GM23338 (cell line): ENCODE measurements around the gene MPL. TPM values are rescaled to one million over a fixed set of nuclear protein-coding genes. Genes with fewer than 3 reads are reported as not detected.

Experiments used
- ATAC-seq: fragments of 200-7000 bp; cut with Tn5 transposase; 3 replicates; pipeline ENCODE4 v1.9.1; 2020
- DNase-seq: peaks from one replicate; pipeline ENCODE4 v3.0.0-alpha.2; 2015; ENCODE audit warnings: low spot score
- H2AFZ ChIP-seq: fragments of 200-600 bp; sonication (generic); 2 replicates; pipeline ENCODE4 v1.8.0; 2016; ENCODE audit warnings: antibody characterized with exemption, mild to moderate bottlenecking, moderate library complexity
- H3F3A ChIP-seq: fragments of 200-600 bp; sonication (generic); replicated peaks from 2 replicates; pipeline ENCODE4 v1.8.0; 2017; ENCODE audit warnings: antibody characterized with exemption, mixed run types, low read depth
- H3K27ac ChIP-seq: fragments of 200-600 bp; sonication (generic); 2 replicates; pipeline ENCODE4 v1.6.1; 2016; ENCODE audit warnings: low read depth
- H3K27me3 ChIP-seq: fragments of 200-600 bp; sonication (generic); 2 replicates; pipeline ENCODE4 v1.8.0; 2016; ENCODE audit warnings: mild to moderate bottlenecking, mixed run types, moderate library complexity; ENCODE audit not compliant: insufficient read depth
- H3K36me3 ChIP-seq: fragments of 200-600 bp; sonication (generic); 2 replicates; pipeline ENCODE4 v1.8.0; 2016; ENCODE audit warnings: mild to moderate bottlenecking; ENCODE audit not compliant: insufficient read depth
- H3K4me1 ChIP-seq: fragments of 200-600 bp; sonication (generic); 2 replicates; pipeline ENCODE4 v1.8.0; 2016; ENCODE audit warnings: mild to moderate bottlenecking, moderate library complexity; ENCODE audit not compliant: insufficient read depth
- H3K4me2 ChIP-seq: fragments of 200-600 bp; sonication (generic); 2 replicates; pipeline ENCODE4 v1.7.1; 2017; ENCODE audit warnings: mixed run types
- H3K4me3 ChIP-seq: fragments of 200-600 bp; sonication (generic); 2 replicates; pipeline ENCODE4 v1.6.1; 2016; ENCODE audit warnings: mixed run types
- H3K79me2 ChIP-seq: fragments of 200-600 bp; sonication (generic); replicated peaks from 2 replicates; pipeline ENCODE4 v1.8.0; 2017; ENCODE audit warnings: mild to moderate bottlenecking; ENCODE audit not compliant: insufficient read depth
- H3K9me2 ChIP-seq: fragments of 200-600 bp; sonication (generic); 2 replicates; pipeline ENCODE4 v1.8.0; 2017; ENCODE audit not compliant: insufficient read depth
- H4K20me1 ChIP-seq: fragments of 200-600 bp; sonication (generic); replicated peaks from 2 replicates; pipeline ENCODE4 v1.8.0; 2017; ENCODE audit warnings: mild to moderate bottlenecking; ENCODE audit not compliant: insufficient read depth
- H3K27ac Mint-ChIP-seq: 2 replicates; pipeline ENCODE4 v1.8.0; 2020; ENCODE audit warnings: inconsistent platforms, mild to moderate bottlenecking, moderate library complexity, mixed read lengths
- H3K27me3 Mint-ChIP-seq: 3 replicates; pipeline ENCODE4 v1.8.0; 2022; ENCODE audit warnings: low read depth, mild to moderate bottlenecking, moderate library complexity, mixed read lengths, inconsistent platforms; ENCODE audit not compliant: insufficient read depth, poor library complexity
- H3K36me3 Mint-ChIP-seq: 3 replicates; pipeline ENCODE4 v1.8.0; 2021; ENCODE audit warnings: low read depth, mild to moderate bottlenecking, inconsistent platforms, moderate library complexity, mixed read lengths
- H3K4me1 Mint-ChIP-seq: 3 replicates; pipeline ENCODE4 v1.8.0; 2020; ENCODE audit warnings: mild to moderate bottlenecking, inconsistent platforms, mixed read lengths
- H3K4me3 Mint-ChIP-seq: 3 replicates; pipeline ENCODE4 v1.8.0; 2021; ENCODE audit warnings: moderate library complexity, mild to moderate bottlenecking, inconsistent platforms, mixed read lengths
- H3K9me3 Mint-ChIP-seq: 3 replicates; pipeline ENCODE4 v1.8.0; 2020; ENCODE audit warnings: moderate library complexity, mild to moderate bottlenecking, inconsistent platforms, mixed read lengths
- EZH2 ChIP-seq: fragments of 200-600 bp; sonication (generic); IDR thresholded peaks from one replicate; pipeline ENCODE4 v1.8.0; 2017; ENCODE audit warnings: antibody characterized with exemption, mild to moderate bottlenecking, low read depth; ENCODE audit not compliant: unreplicated experiment
- POLR2AphosphoS5 ChIP-seq: IDR thresholded peaks from 2 replicates; pipeline ENCODE4 v1.6.1; 2016; ENCODE audit warnings: antibody characterized with exemption, low read depth
- REST ChIP-seq: IDR thresholded peaks from one replicate; pipeline ENCODE4 v1.6.1; 2018; ENCODE audit warnings: antibody characterized with exemption; ENCODE audit not compliant: unreplicated experiment
- polyA plus RNA-seq: library from polyadenylated mRNA; unstranded; fragments of >200 nt; fragmentation: Nextera tagmentation; extraction: Ambion mirVana; gene quantifications from 2 replicates; pipeline ENCODE4 v1.2.1, GENCODE V29; 2016
- total RNA-seq: library from RNA; depleted of rRNA; stranded (reverse); fragments of >200 nt; shearing (Covaris generic); gene quantifications from 2 replicates; pipeline ENCODE4 v1.2.3, GENCODE V29; 2014
- TF ChIP-seq, protein P1 (sequence below), 2 experiments: fragments of 200-600 bp in 1 of 2; sonication (generic) in 1 of 2; conservative IDR thresholded peaks; 2 replicates each; pipeline versions ENCODE4 v1.5.1 to v1.6.1; 2016 to 2017; ENCODE audit warnings: antibody characterized with exemption in 2 of 2, low read depth in 2 of 2, mild to moderate bottlenecking in 2 of 2, moderate library complexity in 1 of 2
- TF ChIP-seq, protein P2 (sequence below): fragments of 250-450 bp; sonication (Bioruptor Pico); IDR thresholded peaks from 2 replicates; pipeline ENCODE4 v1.5.0; 2020; ENCODE audit warnings: mild to moderate bottlenecking, moderate library complexity

The MPL gene
- total and polyA plus RNA-seq, 2 experiments from 2014 or later = not detected

GRCh38 chr1:43351421-43352350, 14.1 kb downstream of the MPL start:
- Histone ChIP-seq H3K4me1 (peaks cover 20% of the 10 kb centered on the region), H3K79me2 (no peaks in the 10 kb centered on the region), H3K9me2 (no peaks in the 10 kb centered on the region), H3K4me2 (no peak overlapping the region), H3K27ac (no peak overlapping the region), H3F3A (peaks cover 13% of the 10 kb centered on the region; the same call in 1 of the 2 replicates), H3K27me3 (peaks cover 16% of the 10 kb centered on the region), H3K36me3 (no peaks in the 10 kb centered on the region), H2AFZ (no peak overlapping the region), H3K4me3 (no peak overlapping the region), H4K20me1 (no peaks in the 10 kb centered on the region)
- H3K36me3 Mint-ChIP-seq = no peaks in the 10 kb centered on the region
- H3K27me3 Mint-ChIP-seq = peaks cover 5% of the 10 kb centered on the region
- TF ChIP-seq REST (no peak), POLR2AphosphoS5 (no peak), EZH2 (no peak)
- TF ChIP-seq, protein P1, sequence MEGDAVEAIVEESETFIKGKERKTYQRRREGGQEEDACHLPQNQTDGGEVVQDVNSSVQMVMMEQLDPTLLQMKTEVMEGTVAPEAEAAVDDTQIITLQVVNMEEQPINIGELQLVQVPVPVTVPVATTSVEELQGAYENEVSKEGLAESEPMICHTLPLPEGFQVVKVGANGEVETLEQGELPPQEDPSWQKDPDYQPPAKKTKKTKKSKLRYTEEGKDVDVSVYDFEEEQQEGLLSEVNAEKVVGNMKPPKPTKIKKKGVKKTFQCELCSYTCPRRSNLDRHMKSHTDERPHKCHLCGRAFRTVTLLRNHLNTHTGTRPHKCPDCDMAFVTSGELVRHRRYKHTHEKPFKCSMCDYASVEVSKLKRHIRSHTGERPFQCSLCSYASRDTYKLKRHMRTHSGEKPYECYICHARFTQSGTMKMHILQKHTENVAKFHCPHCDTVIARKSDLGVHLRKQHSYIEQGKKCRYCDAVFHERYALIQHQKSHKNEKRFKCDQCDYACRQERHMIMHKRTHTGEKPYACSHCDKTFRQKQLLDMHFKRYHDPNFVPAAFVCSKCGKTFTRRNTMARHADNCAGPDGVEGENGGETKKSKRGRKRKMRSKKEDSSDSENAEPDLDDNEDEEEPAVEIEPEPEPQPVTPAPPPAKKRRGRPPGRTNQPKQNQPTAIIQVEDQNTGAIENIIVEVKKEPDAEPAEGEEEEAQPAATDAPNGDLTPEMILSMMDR (conservative IDR thresholded peaks at IDR 0.05; ENCODE audit: low read depth in 2 of 2) = no peak
- TF ChIP-seq, protein P2, sequence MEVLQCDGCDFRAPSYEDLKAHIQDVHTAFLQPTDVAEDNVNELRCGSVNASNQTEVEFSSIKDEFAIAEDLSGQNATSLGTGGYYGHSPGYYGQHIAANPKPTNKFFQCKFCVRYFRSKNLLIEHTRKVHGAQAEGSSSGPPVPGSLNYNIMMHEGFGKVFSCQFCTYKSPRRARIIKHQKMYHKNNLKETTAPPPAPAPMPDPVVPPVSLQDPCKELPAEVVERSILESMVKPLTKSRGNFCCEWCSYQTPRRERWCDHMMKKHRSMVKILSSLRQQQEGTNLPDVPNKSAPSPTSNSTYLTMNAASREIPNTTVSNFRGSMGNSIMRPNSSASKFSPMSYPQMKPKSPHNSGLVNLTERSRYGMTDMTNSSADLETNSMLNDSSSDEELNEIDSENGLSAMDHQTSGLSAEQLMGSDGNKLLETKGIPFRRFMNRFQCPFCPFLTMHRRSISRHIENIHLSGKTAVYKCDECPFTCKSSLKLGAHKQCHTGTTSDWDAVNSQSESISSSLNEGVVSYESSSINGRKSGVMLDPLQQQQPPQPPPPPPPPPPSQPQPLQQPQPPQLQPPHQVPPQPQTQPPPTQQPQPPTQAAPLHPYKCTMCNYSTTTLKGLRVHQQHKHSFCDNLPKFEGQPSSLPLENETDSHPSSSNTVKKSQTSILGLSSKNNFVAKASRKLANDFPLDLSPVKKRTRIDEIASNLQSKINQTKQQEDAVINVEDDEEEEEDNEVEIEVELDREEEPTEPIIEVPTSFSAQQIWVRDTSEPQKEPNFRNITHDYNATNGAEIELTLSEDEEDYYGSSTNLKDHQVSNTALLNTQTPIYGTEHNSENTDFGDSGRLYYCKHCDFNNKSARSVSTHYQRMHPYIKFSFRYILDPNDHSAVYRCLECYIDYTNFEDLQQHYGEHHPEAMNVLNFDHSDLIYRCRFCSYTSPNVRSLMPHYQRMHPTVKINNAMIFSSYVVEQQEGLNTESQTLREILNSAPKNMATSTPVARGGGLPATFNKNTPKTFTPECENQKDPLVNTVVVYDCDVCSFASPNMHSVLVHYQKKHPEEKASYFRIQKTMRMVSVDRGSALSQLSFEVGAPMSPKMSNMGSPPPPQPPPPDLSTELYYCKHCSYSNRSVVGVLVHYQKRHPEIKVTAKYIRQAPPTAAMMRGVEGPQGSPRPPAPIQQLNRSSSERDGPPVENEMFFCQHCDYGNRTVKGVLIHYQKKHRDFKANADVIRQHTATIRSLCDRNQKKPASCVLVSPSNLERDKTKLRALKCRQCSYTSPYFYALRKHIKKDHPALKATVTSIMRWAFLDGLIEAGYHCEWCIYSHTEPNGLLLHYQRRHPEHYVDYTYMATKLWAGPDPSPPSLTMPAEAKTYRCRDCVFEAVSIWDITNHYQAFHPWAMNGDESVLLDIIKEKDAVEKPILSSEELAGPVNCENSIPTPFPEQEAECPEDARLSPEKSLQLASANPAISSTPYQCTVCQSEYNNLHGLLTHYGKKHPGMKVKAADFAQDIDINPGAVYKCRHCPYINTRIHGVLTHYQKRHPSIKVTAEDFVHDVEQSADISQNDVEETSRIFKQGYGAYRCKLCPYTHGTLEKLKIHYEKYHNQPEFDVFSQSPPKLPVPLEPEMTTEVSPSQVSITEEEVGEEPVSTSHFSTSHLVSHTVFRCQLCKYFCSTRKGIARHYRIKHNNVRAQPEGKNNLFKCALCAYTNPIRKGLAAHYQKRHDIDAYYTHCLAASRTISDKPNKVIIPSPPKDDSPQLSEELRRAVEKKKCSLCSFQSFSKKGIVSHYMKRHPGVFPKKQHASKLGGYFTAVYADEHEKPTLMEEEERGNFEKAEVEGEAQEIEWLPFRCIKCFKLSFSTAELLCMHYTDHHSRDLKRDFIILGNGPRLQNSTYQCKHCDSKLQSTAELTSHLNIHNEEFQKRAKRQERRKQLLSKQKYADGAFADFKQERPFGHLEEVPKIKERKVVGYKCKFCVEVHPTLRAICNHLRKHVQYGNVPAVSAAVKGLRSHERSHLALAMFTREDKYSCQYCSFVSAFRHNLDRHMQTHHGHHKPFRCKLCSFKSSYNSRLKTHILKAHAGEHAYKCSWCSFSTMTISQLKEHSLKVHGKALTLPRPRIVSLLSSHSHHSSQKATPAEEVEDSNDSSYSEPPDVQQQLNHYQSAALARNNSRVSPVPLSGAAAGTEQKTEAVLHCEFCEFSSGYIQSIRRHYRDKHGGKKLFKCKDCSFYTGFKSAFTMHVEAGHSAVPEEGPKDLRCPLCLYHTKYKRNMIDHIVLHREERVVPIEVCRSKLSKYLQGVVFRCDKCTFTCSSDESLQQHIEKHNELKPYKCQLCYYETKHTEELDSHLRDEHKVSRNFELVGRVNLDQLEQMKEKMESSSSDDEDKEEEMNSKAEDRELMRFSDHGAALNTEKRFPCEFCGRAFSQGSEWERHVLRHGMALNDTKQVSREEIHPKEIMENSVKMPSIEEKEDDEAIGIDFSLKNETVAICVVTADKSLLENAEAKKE (CRISPR knock-in tag) = no peak
- H3K9me3 Mint-ChIP-seq = no peaks in the 10 kb centered on the region
- H3K27ac Mint-ChIP-seq = no peak overlapping the region; the same call in 1 of the 2 replicates
- ATAC-seq (no peak), DNase-seq (no peak)
- no peak overlapping the region for H3K4me3 Mint-ChIP-seq
- H3K4me1 Mint-ChIP-seq = peaks cover 25% of the 10 kb centered on the region
